HCEC 1CT (cell line): ENCODE measurements around the gene DPP6.

ENCODE experiments used
- DNase-seq: peaks from one replicate; pipeline ENCODE4 v3.0.0-alpha.2; 2017

DPP6 gene

GRCh38 chr7:154871928-154872750 lies 819.9 kb downstream of the DPP6 start:
- no peak for DNase-seq

- DNase-seq: no peak
These were observed 820.8 kb downstream of the DPP6 start for GRCh38 chr7:154872811-154873499.

DNA sequence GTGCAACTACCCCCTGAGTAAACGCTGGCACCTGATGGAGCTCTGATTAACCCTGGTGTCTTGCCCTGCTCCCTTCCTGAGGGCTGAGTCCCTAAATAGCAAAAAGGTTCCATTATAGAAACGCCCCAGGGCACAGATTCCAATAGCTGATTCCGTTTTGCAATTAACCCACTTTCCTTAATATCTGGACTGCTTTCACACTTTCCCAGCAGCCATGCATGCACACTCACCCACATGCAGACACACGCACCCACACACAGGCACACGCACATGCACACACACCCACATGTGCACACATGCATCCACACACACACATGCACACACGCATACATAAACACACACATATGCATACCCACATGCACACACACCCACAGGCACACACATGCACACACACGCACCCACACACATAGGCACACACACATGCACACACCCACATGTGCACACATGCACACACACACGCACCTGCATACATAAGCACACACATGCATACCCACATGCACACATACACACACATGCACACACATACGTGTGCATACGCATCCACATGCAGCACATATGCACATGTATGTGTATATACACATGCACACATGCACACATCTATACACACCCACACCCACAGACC lies 821.4 kb downstream of the DPP6 start:
- no peak for DNase-seq

DNA sequence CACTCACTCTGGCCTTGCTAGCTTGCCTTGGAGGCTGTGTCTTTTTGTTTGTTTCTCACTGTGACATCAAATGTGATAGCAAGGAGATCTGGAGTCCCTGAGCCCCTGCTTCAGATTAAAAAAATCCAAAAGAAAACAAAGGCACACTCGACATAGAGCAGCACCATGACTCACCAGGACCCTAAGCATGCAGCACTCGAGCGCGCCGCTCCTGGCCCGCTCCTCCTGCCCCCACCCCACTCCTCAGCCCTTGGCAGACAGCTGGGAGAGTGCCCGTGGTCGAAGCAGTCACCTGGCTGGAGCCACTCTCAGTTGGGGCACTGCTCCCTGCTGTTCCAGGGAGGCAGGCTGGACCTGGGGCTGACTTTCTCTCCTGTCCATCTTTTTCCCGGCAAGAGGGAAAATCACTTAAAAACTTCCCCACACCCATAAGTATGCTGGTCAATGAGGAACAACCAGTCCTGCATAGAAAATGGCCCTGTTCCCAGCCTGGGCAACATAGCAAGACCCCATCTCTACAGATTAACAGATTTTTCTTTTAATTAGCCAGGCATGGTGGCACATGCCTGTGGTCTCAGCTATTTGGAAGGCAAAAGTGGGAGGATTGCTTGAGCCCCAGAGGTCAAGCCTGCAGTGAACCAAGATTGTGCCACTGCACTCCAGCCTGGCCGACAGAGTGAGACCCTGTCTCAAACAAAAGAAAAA lies 822.4 kb downstream of the DPP6 start:
- no peak for DNase-seq

DNA sequence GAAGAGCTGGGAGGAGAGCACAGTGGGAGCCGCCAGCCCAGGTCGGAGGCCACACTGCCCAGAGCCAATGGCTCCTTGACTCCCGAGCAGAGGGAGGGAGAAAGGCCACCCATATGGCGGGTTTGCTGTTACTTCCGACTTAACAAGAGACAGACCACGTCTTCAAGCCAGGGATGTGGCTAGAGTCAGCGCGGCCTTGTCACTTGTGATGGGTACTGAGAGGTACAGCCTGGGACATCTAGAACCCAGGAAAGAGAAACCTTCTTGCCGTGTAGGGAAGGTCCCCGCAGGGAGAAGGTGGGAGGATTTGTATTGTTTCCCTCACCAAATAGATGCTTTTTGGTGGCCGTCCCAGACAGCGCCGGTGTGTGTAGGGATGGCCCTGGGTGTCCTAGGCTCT lies 823.1 kb downstream of the DPP6 start:
- DNase-seq: no peak

GRCh38 chr7:154876516-154876915 lies 824.3 kb downstream of the DPP6 start:
- no peak for DNase-seq

- DNase-seq: no peak
These were observed 824.8 kb downstream of the DPP6 start for GRCh38 chr7:154877031-154877430.

- no peak for DNase-seq
These were observed 827.4 kb downstream of the DPP6 start for GRCh38 chr7:154879629-154880028.

GRCh38 chr7:154880513-154880912 lies 828.3 kb downstream of the DPP6 start:
- no peak for DNase-seq

DNA sequence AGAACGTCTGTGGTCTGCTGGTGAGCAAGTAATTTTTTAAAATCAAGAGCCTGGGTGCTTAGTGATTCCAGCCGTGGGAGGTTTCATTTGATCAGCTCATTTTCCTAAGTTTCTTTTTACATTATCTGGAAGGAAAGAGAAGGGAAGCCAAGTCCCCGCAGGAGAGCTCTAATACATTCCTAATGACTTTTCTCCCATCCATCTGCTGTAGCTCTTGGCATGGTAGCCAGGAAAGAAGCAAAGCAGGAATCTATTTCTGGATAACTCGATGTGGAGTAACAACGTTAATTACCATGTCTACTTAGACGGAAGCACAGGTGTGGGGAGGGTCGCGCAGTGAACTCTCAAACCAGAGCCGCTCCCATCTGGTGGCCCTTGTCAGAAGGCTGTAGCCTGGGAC lies 828.8 kb downstream of the DPP6 start:
- DNase-seq: no peak

- DNase-seq: no peak
These were observed 829.3 kb downstream of the DPP6 start for GRCh38 chr7:154881526-154881925.

DNA sequence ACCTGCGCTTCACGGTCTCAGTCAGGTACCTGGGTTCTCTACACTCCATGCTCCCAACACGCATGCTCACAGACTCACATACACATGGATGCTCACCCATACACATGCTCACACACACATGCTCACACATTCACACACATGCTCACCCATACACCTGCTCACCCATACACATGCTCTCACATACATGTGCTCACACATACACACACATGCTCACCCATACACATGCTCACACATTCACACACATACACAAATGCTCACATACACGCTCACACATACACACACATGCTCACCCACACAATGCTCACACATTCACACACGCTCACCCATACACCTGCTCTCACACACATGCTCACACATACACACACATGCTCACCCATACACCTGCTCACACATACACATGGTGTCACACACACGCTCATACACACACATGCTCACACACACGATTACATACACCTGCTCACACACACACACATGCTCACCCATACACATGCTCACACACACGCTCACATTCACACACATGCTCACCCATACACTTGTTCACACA lies 830.8 kb downstream of the DPP6 start:
- no peak for DNase-seq

- no peak for DNase-seq
These were observed 832.2 kb downstream of the DPP6 start for GRCh38 chr7:154884348-154884920.

DNA sequence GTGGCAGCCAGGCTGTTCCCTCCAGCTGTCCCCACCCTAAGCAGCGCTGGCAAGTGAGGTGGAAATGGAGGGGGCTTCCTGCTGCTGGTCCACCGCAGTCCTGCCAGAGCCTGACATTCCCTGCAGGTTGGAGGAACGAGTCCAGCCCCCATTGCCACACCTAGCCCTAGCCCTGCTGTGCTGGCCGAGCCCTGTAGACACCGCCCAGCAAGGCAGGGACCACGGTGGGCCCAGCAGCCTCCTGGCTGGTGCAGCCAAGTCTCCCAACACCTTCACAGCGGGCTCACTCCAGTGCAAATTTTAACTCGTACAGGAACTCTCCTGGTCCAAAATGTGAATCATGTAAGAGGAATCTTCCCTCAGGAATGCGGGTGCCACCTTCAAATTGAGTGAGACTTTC lies 834.4 kb downstream of the DPP6 start:
- no peak for DNase-seq

GRCh38 chr7:154888690-154889089 lies 836.5 kb downstream of the DPP6 start:
- DNase-seq: no peak

GRCh38 chr7:154892459-154892858 lies 840.3 kb downstream of the DPP6 start:
- no peak for DNase-seq

- DNase-seq: no peak
These were observed 843.9 kb downstream of the DPP6 start for GRCh38 chr7:154896076-154896475.

DNA sequence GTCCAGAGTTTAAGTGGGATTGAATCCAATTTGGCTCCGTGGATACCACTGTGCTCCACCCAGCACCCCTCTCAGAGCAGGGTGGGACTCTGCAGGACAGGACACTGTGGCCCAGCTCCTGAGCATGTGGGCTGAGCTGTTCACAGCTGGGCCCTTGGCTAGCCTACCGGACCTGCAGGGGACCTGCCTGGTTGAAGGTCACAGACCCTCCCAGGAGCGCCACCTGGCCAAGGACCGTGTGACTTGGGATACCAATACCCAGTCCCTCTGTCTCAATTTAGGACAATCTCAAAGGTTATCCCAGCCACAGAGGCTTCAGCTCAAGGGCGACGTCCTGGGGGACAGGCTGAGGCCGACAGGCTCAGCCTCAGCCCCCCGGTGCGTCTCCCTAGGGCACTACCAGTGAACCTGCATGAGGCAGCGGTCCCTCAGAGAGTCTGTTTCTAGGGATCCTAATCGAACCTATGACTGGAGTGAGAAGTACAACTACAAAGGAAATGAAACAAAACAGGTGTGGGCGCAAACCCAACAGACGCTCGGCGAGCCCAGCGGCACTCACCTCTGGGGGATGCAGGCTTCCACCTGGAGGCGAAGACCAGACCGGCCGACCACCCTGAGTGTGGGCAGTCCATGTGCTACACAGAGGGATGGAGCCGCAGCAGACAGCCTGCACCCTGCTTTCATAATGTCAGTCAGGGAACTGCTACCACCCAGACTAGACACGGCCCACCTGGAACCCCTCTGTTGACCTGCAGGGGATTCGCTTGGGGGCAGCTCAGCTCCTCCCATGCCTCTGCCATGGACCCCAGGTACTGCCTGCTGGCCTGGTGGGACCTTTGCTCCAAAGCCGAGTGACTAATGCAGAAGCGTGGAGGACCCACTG lies 847.0 kb downstream of the DPP6 start:
- no peak for DNase-seq

GRCh38 chr7:154899862-154900261 lies 847.7 kb downstream of the DPP6 start:
- no peak for DNase-seq

GRCh38 chr7:154902600-154903082 lies 850.4 kb downstream of the DPP6 start:
- no peak for DNase-seq

DNA sequence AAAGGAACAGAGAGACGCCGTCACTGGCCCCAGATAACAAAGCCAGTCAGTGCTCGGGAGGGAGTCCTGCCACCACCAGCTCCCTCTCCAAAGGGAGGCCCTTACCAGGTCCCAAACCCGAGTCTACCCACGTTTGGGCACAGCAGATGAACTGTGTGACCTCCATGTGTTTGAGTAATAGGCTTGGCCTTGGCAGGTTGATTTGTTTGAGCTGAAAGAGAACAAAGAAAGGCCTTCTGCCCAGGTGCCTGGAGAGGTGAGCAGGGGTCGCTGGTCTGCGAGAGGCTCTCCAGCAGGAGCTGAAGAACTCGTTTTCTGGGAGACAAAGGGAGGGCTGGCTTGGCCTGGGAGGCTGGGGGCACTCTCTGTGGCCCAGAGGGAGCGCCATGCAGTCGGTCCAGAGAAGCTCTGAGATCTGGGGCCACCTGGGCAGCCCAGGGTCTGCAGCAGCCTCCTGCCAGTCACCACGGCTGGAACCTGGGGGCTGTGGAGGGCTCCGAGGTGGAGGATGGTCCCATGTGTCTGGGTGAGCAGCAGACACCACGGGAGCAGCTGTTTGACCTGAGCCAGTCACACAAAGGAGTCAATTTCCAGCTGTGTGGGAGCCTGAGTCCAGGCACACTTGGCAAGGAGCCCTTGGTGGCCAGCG lies 851.0 kb downstream of the DPP6 start:
- DNase-seq: no peak
